HG03159 (cell line): ENCODE measurements around the gene GRAMD1A.
"Not testable (repeated sequence)": the region's sequence is repeated elsewhere in the genome, so short reads cannot be mapped to it uniquely, and the experiment has no call there.

ENCODE experiments used
- ATAC-seq: cut with Tn5 transposase; IDR thresholded peaks from one replicate; pipeline ENCODE4 v1.9.1; 2021; ENCODE audit warnings: mild to moderate bottlenecking, moderate library complexity; ENCODE audit not compliant: unreplicated experiment

Gene GRAMD1A

DNA sequence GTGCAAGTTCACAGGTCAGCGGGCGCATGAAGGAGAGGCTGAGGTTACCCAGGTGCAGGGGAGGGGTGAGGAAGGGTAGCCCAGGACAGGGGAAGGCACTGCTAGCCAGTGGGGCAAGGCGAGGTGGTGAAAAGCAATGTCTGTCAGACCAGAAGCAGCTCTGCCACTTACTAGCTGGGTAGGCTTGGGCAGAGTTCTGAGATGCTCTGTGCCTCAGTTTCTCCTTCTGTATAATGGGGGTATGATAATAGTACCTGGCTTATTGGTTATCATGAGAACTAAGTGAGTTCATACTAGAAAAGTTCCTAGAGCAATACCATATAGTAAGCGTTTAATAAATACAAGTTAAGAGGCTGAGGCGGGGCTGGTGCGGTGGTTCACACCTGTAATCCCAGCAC is 15.8 kb downstream of the GRAMD1A start:
- no peak for ATAC-seq

DNA sequence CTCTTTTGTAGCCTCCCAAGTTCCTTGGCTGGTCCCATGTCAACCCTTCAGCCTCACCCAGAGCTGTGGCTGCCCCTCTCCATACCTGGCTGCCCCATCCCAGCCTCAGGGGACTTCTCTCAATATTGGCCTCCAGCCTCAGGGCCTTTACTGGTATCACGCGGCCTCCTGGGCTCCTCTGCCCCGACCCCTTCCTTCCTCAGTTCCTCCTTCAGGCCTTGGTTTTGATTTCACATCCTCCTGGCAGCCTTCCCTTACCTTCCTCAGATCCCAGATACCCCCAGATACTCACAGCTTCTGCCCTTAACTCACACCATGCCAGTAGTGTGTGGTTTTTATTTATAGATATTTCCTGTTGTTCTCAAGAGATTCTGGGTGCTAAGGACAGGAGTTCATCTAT is 17.4 kb downstream of the GRAMD1A start:
- no peak for ATAC-seq

DNA sequence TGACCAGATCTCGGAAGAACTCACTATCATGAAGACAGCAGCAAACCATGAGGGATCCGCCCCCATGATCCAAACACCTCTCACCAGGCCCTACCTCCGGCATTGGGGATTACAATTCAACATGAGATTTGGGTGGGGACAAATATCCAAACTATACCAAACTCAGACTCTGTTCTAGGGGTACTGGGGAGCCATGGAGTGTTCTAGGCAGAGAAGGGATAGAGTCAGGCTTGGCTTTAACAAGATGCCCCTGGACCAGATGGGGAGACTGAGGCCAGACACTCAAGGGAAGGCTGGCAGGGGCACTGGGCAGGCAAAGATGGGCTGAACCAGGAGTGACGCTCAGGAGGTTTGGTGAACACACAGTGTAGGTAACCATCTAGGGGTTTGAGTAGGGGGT is 18.3 kb downstream of the GRAMD1A start:
- ATAC-seq, result no peak

DNA sequence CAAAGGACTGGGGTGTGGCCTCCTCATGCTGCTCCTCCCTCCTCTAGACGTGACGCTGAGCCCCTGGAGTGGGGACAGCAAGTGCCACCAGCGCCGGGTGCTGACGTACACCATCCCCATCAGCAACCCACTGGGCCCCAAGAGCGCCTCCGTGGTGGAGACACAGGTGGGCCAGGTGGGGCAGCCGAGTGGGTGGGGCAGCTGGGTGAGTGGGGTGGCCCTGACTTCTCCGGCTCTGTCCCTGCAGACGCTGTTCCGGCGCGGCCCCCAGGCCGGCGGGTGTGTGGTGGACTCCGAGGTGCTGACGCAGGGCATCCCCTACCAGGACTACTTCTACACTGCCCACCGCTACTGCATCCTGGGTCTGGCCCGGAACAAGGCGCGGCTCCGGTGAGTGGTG is 19.0 kb downstream of the GRAMD1A start:
- no peak for ATAC-seq

DNA sequence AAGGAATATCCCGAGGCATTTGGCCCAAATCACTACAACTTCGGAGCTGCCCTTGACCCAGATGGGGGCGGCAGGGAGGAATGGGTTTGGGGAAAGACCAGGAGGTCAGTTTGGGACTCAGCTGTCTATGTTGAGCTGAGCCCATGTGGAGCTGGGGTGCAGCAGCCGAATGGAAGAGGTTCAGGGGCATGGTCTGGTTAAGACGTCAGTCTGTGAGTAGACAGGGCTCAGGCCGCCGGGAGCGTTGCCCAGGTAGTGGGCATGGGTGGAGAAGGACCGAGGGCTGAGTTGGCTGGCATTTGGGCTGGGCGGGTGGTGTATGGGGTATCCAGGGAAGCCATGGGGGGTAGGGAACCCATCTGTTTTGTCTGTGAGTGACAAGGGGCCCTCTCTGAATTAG is 20.9 kb downstream of the GRAMD1A start:
- ATAC-seq, result no peak

DNA sequence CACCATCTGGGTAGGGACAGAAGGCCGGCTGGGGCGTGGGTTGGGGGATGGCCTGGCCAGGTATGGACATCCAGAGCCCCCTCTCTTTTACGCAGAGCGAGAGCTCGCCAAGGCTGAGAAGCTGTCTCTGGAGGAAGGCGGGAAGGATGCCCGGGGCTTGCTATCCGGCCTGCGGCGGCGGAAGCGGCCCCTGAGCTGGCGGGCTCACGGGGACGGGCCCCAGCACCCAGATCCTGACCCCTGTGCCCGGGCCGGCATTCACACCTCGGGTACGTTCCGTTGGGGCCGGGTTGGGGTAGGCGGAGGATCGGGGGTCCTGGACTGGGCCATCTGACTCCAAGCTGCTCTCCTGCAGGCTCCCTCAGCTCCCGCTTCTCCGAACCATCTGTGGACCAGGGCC is 21.5 kb downstream of the GRAMD1A start:
- no peak for ATAC-seq

DNA sequence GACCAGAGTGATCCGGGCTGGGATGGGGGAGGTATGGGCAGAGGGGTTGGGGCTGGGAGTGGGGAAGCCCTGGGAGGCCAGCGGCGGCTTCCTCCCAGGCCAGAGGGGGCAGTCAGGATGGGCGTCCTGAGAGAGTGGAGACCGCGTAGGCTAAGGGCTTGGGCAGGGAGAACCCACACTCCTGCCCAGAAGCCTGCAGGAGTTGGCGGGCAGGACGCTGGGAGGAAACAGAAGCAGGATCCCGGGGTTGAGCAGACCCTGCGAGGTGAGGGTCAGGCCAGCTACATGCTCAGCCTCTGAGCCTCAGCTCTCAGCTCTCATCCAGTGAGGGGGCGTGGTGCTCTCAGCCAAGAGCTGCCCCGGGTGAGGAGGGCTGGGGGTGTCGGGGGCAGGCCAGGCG is 22.3 kb downstream of the GRAMD1A start:
- ATAC-seq, result no peak

DNA sequence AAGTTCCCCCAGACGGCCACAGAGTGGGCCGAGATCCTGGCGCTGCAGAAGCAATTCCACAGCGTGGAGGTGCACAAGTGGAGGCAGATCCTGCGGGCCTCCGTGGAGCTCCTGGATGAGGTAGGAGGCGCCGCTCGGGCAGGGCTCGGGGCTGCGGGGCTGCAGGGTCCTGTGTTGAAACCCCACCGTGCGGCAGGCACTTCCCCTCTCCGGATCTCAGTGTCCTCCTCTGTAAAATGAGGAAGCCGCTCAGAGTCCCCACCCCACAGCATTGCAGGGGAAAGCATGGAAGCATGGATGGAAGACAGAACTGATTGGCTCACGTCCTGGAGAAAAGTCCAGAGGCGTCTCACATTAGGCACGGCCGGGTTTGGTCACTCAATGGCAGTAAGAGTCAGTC is 23.3 kb downstream of the GRAMD1A start:
- no peak for ATAC-seq

DNA sequence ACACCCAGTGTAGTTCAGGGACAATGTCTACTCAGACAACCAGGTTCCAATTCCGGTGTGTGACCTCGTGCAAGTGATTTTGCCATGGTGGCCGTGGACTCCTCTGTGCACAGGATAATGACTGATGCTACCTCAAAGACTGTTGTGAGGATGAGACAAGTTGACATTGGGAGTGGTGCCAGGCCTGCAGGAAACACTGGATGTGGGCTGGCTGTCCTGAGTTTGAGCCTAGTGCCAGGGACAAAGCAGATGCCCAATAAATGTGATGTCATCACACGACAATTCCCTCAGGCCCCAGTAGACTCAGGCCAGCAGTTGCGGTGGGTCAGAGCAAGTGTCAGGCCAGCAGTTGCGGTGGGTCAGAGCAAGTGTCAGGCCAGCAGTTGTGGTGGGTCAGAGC is 24.0 kb downstream of the GRAMD1A start:
- no peak for ATAC-seq

DNA sequence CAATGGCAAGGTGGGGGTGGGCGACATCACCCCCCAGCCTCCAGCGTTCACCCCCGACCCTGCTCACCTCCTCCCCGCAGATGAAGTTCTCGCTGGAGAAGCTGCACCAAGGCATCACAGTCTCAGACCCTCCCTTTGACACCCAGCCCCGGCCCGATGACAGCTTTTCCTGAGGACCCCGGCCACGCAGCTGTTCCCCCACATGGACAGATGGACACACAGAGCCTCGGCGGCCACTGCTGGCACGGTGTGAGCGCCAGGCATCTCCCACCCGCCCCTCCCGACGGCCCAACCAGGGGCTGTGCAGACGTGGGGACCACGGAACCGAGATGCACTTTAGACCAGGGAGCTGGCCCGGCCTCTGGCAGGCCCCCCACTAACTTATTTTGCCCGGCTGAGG is 25.8 kb downstream of the GRAMD1A start:
- ATAC-seq, result no peak

DNA sequence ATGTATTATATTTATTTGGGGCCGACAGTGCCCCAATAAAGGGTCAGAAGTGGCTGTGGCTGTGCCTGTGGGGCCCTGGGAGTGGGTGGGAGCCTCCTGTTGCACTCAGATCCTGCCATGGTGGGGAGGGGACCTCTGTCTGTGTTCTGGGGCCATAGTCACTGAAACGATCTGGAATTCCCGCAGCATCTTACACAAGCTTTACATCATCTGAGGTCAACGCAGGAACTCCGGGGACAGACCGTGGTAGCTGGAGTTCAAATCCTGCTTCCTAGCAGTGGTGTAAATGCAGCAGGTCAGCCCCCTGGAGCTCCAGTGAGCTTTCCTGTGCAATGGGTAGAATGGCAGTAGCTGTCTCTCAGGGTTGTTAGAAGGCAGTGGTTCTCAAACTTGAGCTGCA is 26.3 kb downstream of the GRAMD1A start:
- no peak for ATAC-seq

DNA sequence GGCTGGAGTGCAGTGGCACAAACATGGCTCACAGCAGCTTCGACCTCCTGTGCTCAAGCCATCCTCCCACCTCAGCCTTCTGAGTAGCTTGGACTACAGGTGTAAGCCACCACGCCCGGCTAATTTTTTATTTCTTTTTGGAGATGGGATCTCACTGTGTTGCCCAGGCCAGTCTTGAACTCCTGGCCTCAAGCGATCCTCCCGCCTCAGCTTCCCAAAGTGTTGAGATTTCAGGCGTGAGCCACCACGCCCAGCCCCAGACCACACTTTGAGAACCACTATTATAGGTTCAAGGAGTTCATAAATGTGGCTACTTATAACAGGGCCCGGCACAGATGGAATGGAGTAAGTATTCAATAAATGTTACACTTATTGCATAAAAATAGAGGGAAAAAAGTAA is 26.9 kb downstream of the GRAMD1A start:
- ATAC-seq, result no peak

DNA sequence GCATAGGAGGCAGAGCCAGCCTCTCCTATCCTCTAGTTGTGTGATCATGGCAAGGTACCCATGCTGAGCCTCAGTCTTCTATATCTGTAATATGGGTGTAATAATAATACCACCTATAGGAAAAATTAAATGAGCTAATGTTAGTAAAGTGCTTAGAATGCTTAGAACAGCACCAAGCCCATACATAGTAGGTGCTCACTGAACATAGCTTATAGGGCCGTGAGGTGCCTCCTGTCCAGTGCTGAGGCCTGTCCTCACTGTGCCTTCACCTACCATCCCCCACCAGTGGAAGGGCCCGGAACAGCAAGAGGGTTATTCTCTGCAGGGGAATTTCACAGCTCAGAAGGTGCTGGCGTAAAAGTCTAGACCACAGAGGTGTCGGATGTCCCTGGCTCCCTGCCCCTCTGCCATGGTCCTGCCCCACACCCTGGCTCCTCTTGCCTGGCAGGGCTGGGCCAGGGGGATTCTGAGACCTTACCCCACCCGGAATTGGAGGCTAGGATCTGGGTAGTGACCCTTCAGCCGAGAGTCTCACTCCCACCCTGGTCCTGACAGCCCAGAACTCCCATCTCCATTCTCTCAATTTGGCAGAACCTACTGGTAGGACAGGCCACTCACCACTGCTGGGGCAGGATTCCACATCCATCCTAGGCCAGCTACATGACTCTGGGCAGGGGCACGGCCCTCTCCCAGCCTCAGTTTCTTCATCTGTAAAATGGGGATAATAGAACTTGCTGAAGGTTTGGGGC is 27.9 kb downstream of the GRAMD1A start:
- no peak for ATAC-seq

DNA sequence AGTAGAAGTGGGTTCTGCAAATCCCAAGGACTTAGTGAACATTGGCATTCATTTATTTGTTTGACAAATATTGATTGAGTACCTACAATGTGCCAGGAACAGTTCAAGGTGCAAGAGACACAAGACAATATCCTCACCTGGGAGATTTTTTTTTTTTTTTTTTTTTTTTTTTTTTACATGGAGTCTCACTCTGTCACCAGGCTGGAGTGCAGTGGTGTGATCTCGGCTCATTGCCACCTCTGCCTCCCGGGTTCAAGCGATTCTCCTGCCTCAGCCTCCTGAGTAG is 28.4 kb downstream of the GRAMD1A start:
- not testable (repeated sequence) for ATAC-seq

DNA sequence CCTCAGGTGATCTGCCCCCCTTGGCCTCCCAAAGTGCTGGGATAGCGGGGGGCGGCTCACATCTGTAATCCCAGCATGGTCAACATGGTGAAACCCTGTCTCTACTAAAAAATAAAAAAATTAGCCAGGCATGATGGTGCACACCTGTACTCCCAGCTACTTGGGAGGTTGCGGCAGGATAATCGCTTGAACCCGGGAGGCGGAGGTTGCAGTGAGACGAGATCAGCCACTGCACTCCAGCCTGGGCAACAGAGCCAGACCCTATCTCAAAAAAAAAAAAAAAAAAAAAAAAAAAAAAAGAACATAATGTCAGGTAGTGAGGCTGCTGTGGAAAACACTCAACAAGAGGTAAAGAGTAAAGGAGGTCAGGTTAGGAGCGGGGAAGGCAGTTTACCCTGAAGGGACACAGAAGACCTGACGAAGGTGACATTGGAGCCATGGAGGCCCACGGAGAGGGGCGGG is 29.2 kb downstream of the GRAMD1A start:
- not testable (repeated sequence) for ATAC-seq

DNA sequence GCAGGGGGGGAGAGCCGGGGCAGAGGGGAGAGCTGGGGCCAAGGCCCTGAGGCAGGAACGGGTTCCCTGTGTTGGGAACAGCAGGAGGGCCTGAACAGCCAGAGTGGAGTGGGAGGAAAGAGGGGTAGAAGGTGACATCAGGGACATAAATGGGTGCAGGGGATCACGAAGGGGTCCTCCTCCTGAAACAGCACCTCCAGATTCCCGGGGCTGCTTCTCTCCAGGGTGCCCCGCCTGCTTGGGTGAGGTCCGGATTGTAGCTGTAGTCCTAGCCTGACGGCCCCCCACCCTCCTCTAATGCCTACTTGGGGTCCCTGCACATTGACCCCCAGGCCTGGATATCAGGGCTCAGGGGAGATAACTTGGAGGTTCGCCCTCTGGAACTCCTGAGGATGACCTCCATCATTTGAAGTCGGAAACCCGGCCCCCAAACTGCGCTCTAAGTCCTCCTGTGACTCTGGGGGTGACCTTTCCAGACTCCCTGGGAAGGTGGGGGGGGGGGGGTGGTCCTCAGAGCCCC is 29.7 kb downstream of the GRAMD1A start:
- no peak for ATAC-seq

DNA sequence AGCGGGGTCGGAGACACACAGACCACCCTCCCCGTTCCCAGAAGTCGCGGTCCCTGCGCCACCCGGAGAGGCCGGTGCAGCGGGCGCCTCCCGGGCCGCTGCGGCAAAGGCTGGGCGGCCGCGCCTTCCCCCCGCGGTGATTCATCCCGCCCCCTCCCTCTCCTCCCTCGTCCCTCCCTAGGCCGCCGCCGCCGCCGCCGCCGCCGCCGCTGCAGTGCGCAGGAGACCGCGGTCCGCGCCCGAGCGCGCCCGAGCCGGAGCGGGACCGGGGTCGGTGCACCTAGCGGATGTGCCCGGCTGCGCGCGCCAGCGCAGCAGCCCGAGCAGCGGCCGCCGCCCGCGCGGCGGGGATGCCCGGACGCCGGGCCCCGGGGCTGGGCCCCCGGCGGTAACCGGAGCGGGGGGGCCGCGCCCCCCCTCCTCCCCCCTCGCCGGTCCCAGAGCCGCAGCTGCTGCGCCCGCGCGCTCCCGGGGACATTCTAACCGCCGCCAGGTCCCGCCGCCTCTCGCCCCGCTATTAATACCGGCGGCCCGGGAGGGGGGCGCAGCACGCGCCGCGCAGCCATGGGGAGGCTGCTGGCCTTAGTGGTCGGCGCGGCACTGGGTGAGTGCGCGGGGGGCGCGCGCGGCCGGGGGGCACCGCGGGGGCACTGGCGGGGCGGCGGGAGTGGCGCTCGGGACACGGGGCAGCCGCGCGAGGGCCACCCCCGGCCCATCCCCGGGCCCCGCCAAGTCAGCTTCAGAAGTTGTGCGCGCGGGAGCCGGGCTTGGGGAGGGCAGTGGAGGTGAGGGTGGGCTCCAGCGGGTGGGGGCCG is 30.3 kb downstream of the GRAMD1A start, which contains the start of gene SCN1B:
Gene SCN1B, plus strand, starts transcription at position 214 of the 815 bp plus-strand sequence. Its CDS starts 351 bp downstream, at position 565.
- ATAC-seq, result no peak

DNA sequence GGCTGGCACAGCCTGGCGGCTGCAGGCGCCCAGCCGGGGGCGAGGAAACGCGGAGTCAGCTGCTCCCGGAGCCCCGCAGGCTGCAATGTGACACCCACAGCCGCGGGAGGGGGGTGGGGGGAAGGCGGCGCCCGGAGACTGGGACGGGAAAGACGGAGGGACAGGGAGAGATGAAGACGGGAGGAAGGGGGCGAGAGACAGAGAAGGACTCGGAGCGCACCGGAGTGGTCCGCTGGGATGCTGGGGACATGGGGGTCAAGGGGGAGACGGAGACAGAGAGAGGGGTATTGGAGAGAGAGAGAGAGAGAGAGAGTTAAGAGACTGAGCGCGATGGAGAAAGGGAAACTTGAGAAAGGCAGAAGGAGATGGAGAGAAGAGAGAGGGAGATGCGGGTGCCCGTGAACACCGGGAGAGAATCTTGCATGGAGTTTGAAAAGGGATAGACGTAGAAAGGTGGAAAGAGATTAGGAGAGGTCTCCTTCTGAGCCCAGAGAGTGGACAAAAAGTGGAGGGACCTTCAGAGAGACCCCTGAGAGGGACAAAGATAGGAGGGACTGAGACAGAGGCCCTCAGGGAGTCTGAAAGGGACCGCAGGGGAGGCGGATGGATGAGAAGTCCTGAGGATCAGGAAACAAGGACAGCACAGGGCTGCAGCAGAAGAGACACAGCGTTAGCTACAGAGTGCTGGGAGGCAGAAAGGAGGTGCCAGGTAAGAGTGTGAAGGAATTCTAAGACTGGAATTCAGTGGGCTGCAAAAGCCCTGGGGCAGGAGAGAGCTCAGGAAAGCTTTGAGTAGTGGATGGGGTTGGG is 31.2 kb downstream of the GRAMD1A start:
- ATAC-seq, result no peak

DNA sequence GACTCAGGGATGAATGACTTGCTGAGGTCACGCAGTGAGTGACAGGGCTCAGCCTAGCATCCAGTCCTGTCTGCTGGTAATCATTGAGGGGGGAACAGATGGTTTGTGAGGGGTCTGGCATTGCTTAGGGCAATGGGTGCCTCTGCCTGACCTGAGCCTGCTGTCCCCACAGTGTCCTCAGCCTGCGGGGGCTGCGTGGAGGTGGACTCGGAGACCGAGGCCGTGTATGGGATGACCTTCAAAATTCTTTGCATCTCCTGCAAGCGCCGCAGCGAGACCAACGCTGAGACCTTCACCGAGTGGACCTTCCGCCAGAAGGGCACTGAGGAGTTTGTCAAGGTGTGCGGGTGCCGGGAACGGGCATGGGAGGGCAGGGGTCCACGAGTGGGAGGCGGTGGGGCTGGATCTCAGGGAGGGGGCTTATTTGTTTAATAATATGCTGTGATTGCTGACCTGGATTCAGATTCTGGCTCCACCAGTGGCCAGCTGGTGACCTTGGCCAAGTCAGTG is 32.3 kb downstream of the GRAMD1A start:
- ATAC-seq, result no peak

DNA sequence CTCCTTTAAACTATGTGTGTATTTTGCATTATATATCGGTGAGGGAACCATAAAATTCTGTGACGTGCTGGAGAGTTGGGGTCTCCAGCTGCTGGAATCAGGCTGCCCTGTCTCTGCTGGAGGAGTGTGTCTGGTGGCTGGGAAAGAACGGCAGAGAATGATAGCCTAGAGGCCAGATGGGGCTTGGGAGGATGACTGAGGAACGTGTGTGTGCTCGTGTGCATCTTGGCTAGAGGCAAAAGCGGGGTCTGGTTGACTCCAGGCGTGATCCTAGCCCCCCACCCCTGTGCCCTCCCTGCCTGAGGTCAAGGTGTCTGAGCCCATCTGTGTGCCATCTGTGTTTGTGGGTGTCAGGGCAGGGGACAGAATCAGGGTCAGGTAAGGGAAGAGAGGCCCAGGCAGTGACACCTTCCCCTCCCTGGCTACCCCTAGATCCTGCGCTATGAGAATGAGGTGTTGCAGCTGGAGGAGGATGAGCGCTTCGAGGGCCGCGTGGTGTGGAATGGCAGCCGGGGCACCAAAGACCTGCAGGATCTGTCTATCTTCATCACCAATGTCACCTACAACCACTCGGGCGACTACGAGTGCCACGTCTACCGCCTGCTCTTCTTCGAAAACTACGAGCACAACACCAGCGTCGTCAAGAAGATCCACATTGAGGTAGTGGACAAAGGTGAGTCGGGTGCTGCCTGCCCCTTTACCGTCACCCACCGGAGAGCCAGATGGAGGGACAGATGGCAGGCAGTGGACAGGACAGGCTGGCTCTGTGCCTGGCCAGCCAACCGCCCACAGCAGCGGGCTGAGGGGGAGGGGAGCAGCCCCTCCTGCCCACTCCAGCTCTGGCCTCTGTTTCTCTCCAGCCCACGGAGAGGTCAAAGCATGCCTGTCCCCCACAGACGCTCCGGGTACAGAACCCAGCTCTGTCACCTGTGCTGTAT is 33.2 kb downstream of the GRAMD1A start:
- no peak for ATAC-seq
